Measurements from ENCODE around the gene LYZ.

DNA sequence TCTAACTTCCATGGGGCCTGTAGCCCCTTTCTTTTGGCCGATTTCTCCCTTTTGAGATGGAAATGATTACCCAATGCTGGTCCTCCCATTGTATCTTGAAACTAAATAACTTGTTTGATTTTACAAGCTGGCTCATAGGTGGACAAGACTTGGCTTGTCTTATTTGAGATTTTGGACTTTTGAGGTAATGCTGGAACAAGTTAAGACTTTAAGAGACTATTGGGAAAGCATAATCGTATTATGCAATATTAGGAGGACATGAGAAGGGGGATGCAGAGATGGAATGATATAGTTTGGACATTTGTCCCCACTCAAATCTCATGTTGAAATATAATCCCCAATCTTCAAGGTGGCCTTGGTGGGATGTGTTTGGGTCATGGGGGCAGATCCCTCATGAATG lies 49.2 kb upstream of the LYZ start:
- no peak for TF ChIP-seq SP1 (IDR thresholded peaks at IDR 0.05)
- TF ChIP-seq BHLHE40 (IDR thresholded peaks at IDR 0.05; ENCODE audit: borderline replicate concordance) = no peak
- no peak for TF ChIP-seq SUZ12 (IDR thresholded peaks at IDR 0.05)
- no peak for TF ChIP-seq ELF4 (IDR thresholded peaks at IDR 0.05)
- TF ChIP-seq ARNT (IDR thresholded peaks at IDR 0.05) = no peak
- no peak for TF ChIP-seq NFRKB (IDR thresholded peaks at IDR 0.05)
- TF ChIP-seq TARDBP (IDR thresholded peaks at IDR 0.05) = no peak
- no peak for TF ChIP-seq HDGF (IDR thresholded peaks at IDR 0.05; ENCODE audit: borderline replicate concordance)
- TF ChIP-seq, protein P1, sequence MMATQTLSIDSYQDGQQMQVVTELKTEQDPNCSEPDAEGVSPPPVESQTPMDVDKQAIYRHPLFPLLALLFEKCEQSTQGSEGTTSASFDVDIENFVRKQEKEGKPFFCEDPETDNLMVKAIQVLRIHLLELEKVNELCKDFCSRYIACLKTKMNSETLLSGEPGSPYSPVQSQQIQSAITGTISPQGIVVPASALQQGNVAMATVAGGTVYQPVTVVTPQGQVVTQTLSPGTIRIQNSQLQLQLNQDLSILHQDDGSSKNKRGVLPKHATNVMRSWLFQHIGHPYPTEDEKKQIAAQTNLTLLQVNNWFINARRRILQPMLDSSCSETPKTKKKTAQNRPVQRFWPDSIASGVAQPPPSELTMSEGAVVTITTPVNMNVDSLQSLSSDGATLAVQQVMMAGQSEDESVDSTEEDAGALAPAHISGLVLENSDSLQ (IDR thresholded peaks at IDR 0.05) = no peak
- no peak for TF ChIP-seq FOXM1 (IDR thresholded peaks at IDR 0.05; ENCODE audit: borderline replicate concordance)
